HUDEP-2 (cell line): Measurements from ENCODE around the gene SECISBP2.
A peak's percentile ranks its signal among the peaks of the same experiment; 100 is the strongest.

ENCODE experiments used
- DNase-seq, 76 experiments: peaks; one replicate each; lab custom pipeline; 2025; ENCODE audit not compliant: unreplicated experiment in 76 of 76; lab: John Stamatoyannopoulos, UW

Gene SECISBP2

DNA sequence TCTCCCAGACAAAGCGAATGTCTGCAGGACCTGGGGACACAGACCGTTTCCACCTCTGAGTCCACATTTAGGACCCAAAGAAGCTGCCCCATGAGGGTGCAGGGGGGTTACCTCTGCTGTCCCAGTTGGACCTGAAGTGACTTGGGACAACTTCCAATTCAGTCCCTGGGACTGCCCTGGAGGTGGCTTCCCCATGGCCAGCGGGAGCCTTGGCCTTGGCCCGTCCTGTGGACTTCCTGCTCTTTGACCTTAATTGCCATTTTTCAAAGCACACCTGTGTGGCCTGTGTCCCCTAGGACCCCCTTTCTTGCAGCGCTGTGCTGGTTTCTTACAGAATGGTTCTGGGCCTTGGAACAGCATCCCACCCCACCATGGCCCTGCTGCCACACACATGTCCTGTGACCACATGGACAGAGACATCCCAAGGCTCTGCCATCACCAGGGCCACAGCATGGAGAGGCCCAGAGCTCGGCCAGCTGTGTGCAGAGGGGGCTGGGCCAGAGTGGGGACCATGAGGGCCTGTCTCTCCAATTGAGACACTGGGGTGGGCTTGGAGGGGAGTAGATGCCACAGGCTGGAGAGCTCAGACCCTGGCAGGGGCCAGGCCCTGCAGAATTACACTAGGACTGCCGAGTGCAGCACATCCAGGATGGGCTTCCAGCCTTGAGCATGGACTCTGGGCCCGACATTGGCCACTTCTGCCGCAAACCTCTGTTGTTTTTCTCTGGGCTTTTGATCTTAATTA lies 45.8 kb downstream of the SECISBP2 start:
- no peak for DNase-seq

- no peak for DNase-seq
Measured at GRCh38 chr9:89364666-89365531, 46.6 kb downstream of the SECISBP2 start.

GRCh38 chr9:89365532-89365912 lies 47.2 kb downstream of the SECISBP2 start:
- DNase-seq = no peak

GRCh38 chr9:89366711-89367110 lies 48.4 kb downstream of the SECISBP2 start:
- DNase-seq = no peak

DNA sequence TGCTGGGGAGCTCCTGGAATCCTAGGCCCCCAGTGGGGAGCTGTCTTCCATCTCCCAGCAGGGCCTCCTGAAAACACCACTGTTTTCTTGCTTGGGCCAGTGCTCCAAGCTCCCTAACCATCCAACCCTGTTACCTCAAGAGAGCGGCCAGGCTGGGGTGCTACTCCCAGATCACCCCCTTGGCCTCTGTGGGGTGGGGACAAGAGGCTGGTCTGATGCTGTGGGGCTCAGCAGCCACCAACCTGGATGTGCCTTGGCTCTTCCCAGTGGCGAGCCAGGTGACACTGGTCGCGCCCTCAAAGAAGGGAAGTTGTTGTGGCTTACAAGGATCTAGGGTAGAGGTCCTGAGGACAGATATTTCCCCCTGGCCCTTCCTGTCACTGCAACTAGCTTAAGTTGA lies 49.0 kb downstream of the SECISBP2 start:
- DNase-seq = no peak

DNA sequence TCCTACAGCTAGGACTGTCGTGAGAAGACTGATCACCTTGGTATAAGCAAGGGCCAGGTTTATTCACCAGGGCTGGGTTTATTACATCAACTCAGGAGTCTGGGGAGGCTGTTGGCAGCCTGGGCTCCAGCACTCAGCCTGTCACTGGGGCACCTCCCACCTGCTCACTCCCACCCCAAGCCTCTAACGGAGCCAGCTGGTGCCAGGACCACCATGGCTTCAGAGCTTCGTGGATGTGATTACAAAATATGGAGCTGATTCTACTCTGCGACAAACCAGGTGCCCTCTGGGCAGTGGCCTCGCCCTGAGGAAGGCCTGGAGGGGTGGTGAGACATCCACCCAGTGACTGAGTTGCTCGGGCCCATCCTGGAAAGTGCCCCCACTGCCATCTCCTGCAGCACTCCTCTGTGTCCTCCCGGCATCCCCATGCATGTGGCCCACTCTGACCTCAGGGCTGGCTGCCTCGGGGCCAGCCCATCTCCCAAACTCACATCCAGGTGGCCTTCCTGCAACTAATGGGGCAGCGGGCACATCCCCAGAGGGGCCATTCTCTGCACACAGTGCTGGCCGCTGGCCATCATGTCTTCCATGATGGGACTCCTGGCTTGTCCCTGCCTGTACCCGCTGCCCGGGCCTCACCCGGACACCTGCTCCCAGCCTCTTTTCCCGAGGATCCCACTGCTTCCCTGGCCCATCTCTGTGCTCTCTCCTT lies 49.6 kb downstream of the SECISBP2 start:
- no peak for DNase-seq

- no peak for DNase-seq
Measured at GRCh38 chr9:89368550-89368949, 50.2 kb downstream of the SECISBP2 start.

DNA sequence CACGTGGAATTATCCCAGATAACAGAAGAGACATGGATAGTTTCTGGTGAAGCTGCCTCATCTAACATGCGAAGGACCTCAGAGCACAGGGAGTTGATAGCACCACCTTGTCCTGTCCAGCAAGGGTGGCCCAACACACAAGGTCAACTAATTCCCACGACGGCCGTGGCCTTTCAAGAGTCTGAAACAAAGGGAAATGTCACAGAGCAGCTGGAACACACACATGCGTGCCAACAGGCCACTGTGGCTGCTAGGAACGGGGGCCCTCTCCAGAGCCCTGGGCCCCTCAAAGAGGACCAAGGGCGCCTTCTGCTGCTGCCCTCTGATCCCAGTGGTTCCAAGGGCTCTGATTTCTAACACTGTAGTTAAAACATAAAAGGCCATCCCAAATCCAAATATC lies 50.7 kb downstream of the SECISBP2 start:
- no peak for DNase-seq

DNA sequence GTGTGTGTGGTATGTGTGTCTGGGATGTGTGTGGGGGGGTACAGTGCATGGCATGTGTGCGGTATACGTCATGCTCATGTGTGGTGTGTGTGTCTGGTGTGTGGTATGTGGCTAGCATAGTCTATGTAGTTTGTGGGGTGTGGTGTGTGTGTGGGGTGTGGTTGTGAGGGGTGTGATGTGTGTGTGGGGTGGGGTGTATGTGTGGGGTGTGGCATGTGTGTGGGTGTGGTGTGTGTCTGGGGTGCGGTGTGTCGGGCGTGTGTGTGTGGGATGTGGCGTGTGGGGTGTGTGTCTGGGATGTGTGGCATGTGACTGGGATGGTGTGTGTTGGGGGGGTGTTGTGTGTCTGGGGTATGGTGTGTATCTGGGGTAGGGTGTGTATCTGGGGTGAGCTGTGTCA lies 52.3 kb downstream of the SECISBP2 start:
- DNase-seq = no peak

GRCh38 chr9:89371791-89372190 lies 53.5 kb downstream of the SECISBP2 start:
- DNase-seq = peak in 16 of 76 experiments; percentile 17 to 55 (median 34)

GRCh38 chr9:89372230-89372816 lies 54.0 kb downstream of the SECISBP2 start:
- DNase-seq = peak in 18 of 76 experiments; percentile 15 to 55 (median 34)

DNA sequence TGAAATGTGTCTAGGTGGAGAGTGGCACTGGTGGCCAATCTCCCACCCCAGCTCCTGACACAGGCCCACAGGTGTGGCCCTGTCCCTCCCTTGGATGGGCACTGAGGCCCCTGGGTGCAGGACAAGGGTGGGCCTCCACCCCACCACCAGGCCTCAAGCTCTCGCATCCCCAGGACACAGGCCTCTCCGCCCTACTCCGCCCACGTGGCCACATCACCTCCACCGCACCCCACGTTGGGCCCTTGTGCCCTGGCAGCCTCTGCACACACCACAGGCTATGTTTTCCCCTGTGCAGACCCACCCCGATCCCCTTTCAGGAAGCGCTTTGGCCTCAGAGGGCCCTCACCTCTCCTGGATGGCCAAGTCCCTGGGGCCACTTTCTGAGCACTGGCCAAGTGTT lies 54.7 kb downstream of the SECISBP2 start:
- DNase-seq = no peak

DNA sequence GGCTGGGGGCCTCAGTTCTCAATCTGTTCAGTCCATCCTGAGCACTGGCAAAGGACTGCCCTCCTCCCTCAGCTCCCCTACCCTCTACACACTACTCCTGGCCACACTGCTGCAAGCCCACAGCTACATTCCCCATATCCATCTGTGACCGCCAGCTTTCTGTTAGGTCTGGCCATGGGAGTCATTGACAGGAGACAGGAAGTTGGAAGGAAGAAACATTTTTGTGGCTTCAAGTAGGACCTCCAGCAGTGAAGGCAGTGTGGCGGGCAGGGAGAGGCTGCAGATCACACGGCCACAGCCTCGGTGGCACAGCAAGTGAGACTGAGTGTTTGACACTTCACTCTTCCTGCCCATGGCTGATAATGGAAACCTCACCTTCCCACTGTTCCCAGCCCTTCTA lies 55.9 kb downstream of the SECISBP2 start:
- no peak for DNase-seq

- DNase-seq = peak in 12 of 76 experiments; percentile 0 to 44 (median 12)
Measured at GRCh38 chr9:89375191-89375760, 57.0 kb downstream of the SECISBP2 start.

- DNase-seq = no peak
Measured at GRCh38 chr9:89376286-89376685, 58.0 kb downstream of the SECISBP2 start.

GRCh38 chr9:89376741-89377351 lies 58.5 kb downstream of the SECISBP2 start:
- DNase-seq = no peak

DNA sequence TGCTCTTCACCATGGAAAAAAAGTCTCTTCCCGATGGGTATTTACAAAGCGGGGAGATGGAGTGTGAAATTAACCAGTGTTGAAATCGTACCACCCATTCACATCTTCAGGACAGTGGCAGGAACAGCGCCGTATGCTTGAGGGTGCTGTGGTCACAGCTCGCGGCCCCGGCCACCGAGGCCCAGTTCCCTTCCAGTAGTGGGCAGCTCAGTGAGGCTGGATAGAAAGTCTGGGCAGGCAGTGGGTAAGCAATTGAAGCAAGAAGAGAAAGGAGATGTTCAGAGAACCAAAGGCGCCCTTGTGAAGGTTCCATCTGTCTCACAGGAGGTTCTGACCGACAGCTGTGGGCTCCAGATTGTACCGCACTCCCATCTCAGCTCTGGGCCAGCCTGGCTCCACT lies 59.1 kb downstream of the SECISBP2 start:
- DNase-seq = no peak

- no peak for DNase-seq
Measured at GRCh38 chr9:89378541-89378940, 60.2 kb downstream of the SECISBP2 start.

DNA sequence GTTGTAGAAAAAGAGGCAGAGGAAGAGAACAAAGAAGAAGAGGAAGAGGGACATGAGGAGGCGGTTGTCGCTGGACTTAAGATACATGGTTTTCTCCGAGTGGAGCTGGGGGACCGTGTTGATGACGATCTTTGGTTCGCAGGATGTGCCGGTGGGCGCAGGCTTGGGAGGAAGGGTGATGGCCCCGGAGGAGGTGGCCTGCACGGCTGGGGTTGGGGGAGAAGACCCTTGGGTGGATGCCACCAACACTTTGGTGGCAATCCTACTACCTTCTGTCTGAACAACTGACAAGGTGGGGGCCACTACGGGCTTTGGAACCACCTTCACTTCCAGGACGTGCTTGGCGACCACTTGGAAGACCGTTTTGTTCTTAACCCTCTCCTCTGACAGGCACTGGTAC lies 60.7 kb downstream of the SECISBP2 start:
- no peak for DNase-seq

DNA sequence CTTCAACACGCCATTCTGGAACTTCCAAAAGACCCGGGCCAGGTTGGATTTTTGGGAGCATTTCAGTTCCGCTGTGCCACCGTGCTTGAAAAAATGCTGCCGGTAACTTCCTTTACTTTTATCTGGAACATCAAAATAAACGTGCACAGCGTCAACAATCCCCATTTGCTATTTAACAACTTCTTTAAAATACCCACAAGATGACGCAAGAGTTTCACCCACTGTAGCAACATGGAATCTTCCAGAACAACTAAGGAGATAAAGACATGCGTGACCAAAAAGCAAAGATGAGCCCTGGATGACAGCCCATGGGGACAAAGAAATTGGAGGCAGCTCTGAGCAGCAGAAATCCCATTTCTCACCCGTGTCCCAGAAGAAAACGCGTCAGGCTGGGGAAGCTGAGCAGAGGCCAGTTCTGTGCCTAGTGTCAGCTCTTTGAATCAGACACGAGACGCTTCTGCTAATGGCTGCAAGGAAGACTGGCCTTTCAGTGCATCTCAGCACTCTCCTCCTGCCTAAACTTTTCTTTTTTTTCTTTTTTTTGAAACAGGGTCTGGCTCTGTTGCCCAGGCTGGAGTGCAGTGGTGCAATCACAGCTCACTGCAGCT lies 61.3 kb downstream of the SECISBP2 start:
- no peak for DNase-seq
